IPS-11a (cell line): ENCODE measurements around the gene CYP46A1.
"Not testable (repeated sequence)": the region's sequence is repeated elsewhere in the genome, so short reads cannot be mapped to it uniquely, and the experiment has no call there.

Experiments used
- H3K4me3 ChIP-seq: one replicate; pipeline ENCODE4 v1.5.1; 2013; ENCODE audit warnings: low read depth, low read length, control low read depth

Gene CYP46A1

GRCh38 chr14:99656171-99656570 is 27.9 kb upstream of the CYP46A1 start:
- H3K4me3 ChIP-seq, result no peak overlapping the region

- no peak overlapping the region for H3K4me3 ChIP-seq
These were observed 26.4 kb upstream of the CYP46A1 start for GRCh38 chr14:99657645-99658155.

- H3K4me3 ChIP-seq, result no peak overlapping the region
These were observed 25.8 kb upstream of the CYP46A1 start for GRCh38 chr14:99658218-99658845.

GRCh38 chr14:99659333-99659741 is 24.8 kb upstream of the CYP46A1 start:
- no peak overlapping the region for H3K4me3 ChIP-seq

DNA sequence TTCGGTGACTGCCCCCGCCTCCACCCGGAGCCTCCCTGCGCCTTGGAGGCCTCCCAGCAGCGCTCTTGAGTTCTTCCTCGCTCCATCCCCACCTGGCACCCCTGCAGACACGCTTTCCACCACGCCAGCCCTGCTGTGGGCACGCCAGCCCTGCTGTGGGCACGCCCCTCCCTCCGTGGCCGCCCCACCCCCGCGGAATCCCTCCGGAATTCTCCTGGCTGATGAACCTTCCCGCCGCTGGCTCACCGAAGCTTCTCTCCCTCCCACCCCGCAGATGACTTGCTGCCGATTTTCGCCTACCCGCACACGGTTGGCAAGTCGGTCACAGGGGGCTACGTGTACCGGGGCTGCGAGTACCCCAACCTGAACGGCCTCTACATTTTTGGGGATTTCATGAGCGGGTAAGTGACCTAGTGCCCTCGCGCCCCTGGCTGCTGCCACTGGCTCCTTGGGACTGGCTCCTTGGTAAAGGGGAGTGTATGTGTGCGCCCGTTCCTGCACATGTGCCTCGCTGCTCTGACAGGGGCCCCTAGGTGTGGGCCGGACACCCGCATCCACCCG is 24.0 kb upstream of the CYP46A1 start:
- H3K4me3 ChIP-seq, result no peak overlapping the region

GRCh38 chr14:99660794-99661193 is 23.3 kb upstream of the CYP46A1 start:
- no peak overlapping the region for H3K4me3 ChIP-seq

DNA sequence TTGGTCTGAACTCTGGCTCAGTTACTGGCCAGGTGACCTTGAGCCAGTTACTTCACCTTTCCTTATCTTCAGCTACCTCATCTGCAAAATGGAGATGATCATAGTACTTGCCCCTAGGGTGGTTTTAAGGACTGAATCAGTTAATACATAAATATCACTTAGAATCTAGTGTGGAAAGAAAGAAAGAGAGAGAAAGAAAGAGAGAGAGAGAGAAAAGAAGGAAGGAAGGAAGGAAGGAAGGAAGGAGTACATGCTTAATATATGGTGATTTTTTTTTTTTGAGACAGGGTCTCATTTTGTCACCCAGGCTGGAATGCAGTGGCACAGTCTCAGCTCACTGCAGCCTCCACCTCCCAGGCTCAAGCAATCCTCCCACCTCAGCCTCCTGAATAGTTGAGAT is 22.9 kb upstream of the CYP46A1 start:
- H3K4me3 ChIP-seq, result not testable (repeated sequence)

DNA sequence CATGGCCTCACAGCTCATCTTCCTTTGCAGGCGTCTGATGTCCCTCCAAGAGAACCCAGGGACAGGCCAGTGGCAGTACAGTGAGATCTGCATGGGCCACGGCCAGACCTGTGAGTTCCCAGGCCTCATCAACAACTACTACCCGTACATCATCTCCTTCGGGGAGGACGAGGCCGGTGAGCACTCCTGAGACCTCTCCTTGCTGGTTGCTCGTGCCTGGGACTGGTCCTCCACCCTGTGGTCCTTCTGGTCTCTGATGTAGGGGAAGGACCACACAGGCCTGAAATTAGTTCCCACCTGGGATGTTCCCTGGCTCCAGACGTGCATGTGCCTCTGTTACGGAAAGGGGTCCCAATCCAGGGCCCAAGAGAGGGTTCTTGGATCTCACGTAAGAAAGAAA is 21.3 kb upstream of the CYP46A1 start:
- H3K4me3 ChIP-seq, result no peak overlapping the region

GRCh38 chr14:99663386-99664057 is 20.6 kb upstream of the CYP46A1 start:
- no peak overlapping the region for H3K4me3 ChIP-seq

DNA sequence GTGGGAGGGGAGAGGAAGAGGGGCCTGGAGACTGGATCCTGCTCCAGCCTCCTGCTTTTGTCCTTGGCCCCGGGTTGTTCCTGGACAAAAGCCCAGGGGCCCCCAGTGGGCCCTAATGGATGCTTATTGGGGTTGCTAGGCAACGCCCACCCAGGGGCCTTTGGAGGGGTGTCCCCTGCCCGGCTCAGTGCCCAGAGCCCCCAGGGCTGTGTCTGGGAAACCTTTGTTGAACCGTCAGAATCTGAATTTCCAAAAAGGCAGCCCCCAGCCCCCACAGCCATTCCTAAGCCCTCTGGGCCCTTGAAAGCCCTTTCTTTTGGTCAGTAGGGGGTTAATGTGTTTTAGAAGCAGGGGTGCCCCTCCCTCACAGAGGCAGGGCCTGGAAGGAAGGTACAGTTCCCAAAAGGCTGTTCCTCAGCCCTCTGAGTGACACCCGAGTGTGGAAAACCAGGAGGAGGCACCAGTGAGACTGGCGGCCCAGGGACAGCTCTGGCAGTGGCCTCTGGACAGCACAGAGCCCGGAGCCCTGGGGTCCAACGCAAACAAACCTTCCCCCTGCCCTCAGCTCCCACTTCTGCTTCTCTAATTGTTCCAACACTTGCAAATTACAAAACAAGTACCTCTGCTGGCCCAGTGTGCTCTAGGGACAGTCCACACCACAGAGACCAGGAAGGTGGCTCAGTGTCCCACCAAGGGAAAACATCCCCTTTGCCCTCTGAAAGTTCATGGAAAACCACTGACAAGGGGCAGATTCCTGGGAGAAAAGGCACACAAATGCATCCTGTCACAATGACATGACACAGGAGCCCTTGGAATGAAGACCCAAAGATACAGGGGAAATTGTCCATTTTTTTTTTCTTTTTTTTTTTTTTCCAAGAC is 19.8 kb upstream of the CYP46A1 start:
- H3K4me3 ChIP-seq, result no peak overlapping the region

- H3K4me3 ChIP-seq, result no peak overlapping the region
These were observed 19.2 kb upstream of the CYP46A1 start for GRCh38 chr14:99664937-99665273.

- H3K4me3 ChIP-seq, result no peak overlapping the region
These were observed 17.6 kb upstream of the CYP46A1 start for GRCh38 chr14:99666533-99666932.

DNA sequence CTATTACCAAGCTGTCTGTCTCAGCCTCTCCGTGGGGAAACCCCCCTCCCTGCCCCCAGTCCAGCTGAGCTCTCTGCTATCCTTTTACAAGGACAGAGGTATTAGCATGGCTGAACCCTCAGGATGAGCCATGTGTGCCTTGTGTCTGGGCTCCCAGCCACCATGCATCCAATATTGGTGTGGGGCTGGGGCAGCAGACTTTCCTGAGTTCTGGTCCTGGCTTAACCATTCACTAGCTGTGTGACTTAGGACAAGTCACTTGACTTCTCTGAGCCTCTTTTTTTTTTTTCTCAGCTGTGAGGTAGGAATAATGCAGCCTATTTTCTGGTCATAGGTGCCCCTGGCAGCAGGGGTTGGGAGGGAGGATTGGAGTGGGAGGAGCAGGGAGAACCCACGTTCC is 17.1 kb upstream of the CYP46A1 start:
- H3K4me3 ChIP-seq, result no peak overlapping the region

DNA sequence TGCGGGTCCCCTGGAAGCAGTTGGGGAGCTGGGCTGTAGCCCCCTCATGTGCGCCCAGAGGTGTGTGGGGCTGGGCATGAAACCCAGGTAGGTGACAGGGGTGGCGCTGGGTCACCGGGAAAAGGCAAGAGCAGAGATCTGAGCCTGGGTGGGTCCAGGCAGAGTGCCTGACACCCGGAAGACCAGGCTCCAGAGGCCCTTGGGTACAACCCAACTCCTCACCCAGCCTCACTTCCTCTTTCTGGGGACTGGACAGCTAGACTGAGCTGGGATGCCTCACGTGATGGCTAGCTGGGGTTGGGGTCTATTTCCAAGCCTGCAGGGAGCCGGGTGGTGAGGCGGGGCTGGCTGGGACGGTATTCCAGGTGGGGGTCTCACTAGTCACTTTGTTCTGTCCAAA is 16.3 kb upstream of the CYP46A1 start:
- no peak overlapping the region for H3K4me3 ChIP-seq

- H3K4me3 ChIP-seq, result no peak overlapping the region
These were observed 15.5 kb upstream of the CYP46A1 start for GRCh38 chr14:99668307-99669295.

GRCh38 chr14:99670361-99671234 is 13.5 kb upstream of the CYP46A1 start:
- no peak overlapping the region for H3K4me3 ChIP-seq

DNA sequence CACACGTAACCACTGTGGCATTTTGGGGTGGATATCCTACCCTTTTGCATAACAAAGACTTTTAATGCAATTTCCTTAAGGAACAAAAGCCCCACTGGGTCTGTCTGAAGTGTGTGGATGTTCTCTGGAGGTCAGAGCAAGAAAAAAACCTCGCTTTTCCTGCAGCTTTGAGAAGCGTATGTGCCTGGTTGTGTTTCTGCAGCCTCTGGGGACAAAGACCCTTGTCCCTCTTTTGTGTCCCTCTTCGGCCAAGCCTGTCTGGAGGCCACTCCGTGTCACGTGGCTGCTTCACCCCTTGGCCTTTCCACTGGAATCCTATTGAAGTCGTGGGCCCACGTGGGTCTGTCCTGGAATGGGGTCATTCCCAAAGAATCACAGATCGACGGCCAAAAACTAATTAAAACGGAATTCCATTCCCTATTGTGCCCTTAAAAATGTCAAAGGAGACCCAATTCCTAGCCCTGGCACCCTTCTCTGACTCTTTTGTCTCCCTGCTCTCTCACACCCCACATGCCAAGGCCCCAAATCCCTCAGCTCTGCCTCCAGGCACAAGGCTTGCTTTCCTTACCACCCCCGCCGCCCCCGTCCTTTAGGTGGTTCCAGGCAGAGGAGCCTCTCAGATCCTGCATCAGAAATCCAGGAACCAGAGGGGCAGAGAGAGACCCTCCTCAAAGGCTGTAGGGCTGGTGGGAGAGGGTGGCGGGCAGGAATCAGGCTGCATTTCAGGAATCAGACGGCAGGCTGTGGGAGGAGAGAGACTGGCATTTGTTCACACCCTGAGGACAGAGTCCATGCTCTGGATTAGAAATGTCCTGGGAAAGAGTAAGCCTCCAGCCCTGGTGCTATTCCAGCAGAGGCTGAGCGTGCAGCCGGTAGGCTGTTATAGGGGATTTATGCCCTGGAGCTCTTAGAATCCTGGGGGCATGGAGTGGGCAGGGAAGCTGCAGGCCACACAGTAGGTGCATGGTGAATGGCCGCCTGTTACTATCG is 12.6 kb upstream of the CYP46A1 start:
- H3K4me3 ChIP-seq, result no peak overlapping the region
